ENCODE data around the gene FERD3L.

- no peak for TF ChIP-seq POLR2A (IDR thresholded peaks at IDR 0.05; ENCODE audit: low read depth, low read length)
- TF ChIP-seq TAF1 (IDR thresholded peaks at IDR 0.05; ENCODE audit: low read depth, low read length) = no peak
- TF ChIP-seq POLR2AphosphoS5 (IDR thresholded peaks at IDR 0.05; ENCODE audit: low read depth, low read length) = no peak
- TF ChIP-seq POU2F2 (IDR thresholded peaks at IDR 0.05; ENCODE audit: low read depth, low read length) = no peak
- no peak for TF ChIP-seq SPI1 (IDR thresholded peaks at IDR 0.05; ENCODE audit: low read depth, low read length)
- TF ChIP-seq PAX5 (IDR thresholded peaks at IDR 0.05; ENCODE audit: insufficient read depth, low read length, severe bottlenecking) = no peak
Measured at GRCh38 chr7:19109000-19109946, 35.9 kb downstream of the FERD3L start.
